GM20431 (cell line): ENCODE data around the gene ANO9.
"Not testable (repeated sequence)": the region's sequence is repeated elsewhere in the genome, so short reads cannot be mapped to it uniquely, and the experiment has no call there.

Experiments
- in situ Hi-C: fragments of 300-500 bp; cut with MseI, MboI; formaldehyde crosslinking; loops from one replicate; pipeline ENCODE4 v1.15.0; 2020; ENCODE audit warnings: low sequenced_read_pairs; ENCODE audit not compliant: unreplicated experiment

Gene ANO9

DNA sequence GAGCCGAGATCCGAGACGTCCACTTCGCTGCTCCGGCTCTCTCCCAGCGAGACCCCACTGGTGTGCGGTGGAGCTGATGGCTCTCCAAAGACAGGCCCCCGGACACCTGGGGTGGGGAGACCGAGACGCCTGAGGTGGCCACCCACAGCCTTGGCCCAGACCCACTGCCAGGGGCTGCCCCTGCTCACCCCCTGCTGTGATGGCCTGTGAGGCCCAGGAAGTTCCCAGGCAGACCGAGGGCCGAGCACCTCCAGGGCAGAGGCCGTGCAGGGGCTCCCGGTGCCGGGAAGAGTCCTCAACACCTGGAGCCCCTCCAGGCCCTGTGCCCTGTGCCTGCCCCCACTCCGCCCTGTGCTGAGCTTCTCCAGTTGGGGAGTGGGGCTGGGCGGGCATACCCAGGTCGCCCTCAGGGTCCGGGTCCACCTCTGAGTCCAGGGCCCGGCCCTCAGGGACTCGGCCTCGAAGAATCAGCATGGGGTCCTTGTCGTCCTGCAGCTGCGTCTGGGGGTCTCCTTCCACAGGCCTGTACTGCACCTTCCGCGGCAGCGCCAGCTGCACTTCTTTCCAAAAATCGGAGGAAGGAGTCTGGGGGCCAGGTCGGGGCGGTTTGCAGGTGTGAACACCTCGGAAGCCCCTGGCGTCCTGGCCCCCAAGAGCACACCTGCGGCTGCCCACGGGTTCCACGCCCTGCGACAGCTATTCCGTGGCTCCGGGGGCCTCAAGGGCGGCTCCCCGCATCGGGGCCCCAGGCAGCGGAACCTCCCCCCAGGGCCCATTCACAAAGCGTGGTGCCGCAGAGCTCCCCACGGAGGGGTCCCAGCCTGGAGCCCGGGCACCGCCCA is 35.6 kb downstream of the ANO9 start:
- in situ Hi-C loops: no loop called here

DNA sequence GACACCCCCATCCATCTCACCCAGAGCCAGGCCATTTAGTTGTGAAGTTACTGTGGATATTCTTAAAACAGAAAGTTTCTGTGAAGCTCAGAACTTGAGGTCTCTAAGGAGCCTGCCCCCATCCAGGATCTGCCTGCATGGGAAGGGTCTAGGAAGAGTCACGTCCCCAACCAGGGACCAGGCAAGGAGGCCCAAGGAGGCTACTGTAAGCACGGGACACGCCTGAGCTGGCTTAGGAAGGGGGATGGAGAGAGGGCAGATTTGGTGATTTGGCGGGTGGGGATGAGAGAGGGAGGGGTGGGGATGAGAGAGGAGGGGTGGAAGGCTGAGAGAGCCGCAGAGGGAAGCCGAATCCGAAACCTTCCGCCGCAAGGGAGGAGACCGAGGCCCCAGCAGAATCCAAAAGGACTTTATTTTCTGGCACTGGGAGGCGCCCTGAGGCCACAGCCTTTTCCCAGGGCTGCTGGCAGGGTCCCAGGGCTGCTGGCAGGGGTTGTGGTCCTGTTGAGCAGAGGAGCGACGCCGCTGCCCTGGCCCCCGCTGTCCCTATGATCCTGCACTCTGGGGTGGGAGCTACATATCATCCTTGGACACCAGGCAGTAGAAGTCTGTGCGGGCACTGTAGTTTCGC is 36.4 kb downstream of the ANO9 start:
- in situ Hi-C loops: no loop called here

DNA sequence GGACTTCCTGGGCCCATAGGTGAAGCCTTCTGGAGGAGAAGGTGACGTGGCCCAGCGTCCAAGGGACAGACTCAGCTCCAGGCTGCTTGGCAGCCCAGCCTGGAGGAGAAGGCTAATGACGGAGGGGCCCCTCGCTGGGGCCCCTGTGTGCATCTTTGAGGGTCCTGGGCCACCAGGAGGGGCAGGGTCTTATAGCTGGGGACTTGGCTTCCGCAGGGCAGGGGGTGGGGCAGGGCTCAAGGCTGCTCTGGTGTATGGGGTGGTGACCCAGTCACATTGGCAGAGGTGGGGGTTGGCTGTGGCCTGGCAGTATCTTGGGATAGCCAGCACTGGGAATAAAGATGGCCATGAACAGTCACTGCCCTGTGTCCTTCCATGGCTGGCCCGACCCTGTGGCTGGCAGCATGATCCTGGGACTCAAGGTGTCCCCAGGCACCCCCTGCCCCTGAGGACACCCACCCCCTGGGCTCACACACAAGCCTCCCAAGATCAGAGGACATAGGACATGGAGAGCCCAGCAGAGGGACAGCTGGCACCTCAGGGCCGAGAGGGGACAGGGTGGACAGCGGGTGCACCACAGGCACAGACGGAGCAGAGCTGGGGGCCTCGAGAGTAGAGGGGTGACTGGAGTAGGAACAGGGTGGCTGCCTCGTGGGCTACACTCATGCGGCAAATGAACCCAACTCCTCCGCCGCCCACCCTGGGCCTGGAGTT is 37.1 kb downstream of the ANO9 start:
- in situ Hi-C loops: no loop called here

DNA sequence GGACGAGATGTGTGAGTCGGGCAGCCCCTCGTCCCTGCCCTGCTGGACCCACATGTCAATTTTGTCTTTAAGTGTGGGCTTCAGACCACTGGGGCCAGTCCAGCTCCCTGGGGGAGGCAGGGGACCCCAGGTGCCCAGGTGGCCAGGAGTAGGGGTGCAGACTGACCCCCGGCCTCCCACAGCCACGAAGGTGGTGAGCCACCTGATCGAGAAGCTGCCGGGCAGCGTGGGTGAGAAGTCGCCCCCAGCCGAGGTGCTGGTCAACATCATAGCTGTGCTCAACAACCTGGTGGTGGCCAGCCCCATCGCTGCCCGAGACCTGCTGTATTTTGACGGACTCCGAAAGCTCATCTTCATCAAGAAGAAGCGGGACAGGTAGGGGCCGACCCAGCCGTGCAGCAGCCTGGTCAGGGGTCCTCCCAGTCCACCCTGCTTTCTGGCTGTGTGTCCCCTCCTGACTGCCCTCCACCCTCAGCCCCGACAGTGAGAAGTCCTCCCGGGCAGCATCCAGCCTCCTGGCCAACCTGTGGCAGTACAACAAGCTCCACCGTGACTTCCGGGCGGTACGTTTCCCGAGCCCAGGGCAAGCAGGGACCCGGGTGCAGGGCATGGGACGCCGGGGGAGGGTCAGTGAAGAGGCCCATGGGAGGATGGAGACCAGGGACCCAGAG is 37.9 kb downstream of the ANO9 start:
- in situ Hi-C loops: no loop called here

DNA sequence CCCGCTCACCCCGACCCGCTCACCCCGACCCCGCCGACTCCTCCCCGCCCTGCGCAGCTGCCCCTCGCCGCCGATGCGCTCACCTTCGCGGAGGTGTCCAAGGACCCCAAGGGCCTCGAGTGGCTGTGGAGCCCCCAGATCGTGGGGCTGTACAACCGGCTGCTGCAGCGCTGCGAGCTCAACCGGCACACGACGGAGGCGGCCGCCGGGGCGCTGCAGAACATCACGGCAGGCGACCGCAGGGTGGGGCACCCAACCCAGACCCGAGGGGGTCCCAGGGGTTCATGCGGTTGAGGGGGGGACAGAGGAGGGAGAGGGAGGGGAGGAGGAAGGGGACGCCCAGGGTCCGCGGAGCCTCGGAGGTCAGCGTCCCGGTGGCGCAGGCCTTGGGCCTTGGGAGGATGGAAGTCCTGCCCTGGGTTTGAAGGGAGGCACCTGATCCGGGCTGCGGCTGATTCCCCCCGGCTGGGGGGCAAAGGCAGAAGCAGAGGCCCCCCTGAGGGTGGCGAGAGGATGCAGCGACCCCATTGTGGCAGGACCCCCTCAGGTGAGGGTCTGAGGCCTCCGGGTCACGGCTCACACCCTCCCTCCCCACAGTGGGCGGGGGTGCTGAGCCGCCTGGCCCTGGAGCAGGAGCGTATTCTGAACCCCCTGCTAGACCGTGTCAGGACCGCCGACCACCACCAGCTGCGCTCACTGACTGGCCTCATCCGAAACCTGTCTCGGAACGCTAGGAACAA is 38.6 kb downstream of the ANO9 start:
- in situ Hi-C loops: no loop called here

DNA sequence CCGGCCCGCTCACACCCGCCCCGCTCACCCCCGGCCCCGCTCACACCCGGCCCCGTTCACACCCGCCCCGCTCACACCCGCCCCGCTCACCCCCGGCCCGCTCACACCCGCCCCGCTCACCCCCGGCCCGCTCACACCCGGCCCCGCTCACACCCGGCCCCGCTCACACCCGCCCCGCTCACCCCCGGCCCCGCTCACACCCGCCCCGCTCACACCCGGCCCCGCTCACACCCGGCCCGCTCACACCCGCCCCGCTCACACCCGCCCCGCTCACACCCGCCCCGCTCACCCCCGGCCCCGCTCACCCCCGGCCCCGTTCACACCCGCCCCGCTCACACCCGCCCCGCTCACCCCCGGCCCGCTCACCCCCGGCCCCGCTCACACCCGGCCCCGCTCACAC is 40.6 kb downstream of the ANO9 start:
- in situ Hi-C loops: not testable (repeated sequence)

DNA sequence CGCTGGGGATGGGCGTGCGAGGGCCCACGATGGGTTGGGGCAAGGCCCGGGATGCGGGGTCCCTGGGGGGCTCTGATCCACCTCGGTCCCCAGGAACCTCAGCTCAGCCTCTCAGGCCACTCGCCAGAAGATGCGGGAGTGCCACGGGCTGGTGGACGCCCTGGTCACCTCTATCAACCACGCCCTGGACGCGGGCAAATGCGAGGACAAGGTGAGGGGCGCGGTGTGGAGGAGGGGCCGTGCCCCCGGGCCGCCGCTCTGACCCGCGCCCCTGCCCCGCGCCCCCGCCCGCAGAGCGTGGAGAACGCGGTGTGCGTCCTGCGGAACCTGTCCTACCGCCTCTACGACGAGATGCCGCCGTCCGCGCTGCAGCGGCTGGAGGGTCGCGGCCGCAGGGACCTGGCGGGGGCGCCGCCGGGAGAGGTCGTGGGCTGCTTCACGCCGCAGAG is 41.5 kb downstream of the ANO9 start:
- in situ Hi-C loops: no loop called here

DNA sequence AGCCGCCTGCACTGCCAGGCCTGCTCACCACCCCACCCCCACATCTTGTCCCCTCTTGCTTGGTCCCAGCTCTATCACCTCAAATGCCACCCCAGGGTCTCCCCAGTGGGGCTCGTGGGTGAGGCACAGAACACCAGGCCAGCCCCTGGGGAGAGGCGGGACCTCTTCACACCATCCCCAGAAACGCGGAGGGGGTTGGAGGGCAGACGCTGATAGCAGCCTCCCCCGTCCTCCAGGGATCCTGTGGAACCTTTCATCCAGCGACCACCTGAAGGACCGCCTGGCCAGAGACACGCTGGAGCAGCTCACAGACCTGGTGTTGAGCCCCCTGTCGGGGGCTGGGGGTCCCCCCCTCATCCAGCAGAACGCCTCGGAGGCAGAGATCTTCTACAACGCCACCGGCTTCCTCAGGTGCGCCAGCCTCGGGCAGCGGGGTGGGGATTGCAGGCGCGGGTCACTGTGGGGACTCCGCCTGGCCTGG is 42.0 kb downstream of the ANO9 start:
- in situ Hi-C loops: no loop called here

DNA sequence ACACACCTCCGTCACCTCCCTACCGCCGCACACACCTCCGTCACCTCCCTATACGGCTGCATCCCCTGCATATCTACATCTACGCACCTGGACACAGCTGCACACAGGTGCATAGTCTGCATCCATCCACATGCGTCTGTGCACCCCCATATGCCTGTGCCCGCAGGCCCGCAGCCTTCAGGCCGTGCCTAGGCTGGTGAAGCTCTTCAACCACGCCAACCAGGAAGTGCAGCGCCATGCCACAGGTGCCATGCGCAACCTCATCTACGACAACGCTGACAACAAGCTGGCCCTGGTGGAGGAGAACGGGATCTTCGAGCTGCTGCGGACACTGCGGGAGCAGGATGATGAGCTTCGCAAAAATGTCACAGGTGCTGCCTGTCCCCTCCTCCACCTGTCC is 43.0 kb downstream of the ANO9 start:
- in situ Hi-C loops: no loop called here

DNA sequence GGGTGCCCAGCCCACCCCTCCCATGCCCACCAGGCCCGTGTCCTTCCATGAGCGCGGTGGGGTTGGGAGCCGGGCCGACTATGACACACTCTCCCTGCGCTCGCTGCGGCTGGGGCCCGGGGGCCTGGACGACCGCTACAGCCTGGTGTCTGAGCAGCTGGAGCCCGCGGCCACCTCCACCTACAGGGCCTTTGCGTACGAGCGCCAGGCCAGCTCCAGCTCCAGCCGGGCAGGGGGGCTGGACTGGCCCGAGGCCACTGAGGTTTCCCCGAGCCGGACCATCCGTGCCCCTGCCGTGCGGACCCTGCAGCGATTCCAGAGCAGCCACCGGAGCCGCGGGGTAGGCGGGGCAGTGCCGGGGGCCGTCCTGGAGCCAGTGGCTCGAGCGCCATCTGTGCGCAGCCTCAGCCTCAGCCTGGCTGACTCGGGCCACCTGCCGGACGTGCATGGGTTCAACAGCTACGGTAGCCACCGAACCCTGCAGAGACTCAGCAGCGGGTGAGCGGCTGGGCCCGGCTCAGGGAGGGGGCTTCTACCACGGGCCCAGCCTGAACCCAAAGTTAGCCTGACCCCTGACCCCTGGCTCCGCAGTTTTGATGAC is 44.8 kb downstream of the ANO9 start:
- in situ Hi-C loops: no loop called here

DNA sequence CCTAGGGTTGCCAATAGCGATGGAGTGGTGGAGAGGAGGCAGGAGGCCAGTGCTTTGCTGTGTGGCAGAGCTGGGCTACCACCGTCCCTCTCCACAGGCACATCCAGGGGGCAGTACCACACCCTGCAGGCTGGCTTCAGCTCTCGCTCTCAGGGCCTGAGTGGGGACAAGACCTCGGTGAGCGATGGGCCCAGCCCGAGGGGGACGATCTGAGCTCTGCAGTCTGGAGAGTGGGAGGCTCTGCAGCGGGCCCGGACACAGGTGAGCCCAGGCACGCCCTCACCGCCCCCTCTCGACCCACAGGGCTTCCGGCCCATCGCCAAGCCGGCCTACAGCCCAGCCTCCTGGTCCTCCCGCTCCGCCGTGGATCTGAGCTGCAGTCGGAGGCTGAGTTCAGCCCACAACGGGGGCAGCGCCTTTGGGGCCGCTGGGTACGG is 45.3 kb downstream of the ANO9 start:
- in situ Hi-C loops: no loop called here

DNA sequence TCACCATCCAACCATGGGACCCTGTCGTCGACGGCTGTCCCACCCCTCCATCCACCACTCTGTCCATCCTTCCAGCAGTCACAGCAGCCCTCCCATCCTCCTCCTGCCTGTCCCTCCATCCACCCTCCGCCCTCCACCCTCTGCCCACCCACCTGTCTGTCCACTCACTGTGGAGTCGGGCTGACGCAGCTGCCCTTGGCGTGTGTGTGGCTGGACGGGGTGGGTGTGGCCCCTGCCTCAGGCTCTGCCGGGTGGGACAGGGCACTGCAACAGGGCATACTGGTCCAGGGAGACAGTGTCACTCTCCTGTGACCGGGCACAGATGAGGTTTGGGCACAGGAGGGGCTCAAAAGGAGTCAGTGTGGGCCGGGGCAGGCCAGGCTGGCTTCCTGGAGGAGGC is 45.9 kb downstream of the ANO9 start:
- in situ Hi-C loops: no loop called here

DNA sequence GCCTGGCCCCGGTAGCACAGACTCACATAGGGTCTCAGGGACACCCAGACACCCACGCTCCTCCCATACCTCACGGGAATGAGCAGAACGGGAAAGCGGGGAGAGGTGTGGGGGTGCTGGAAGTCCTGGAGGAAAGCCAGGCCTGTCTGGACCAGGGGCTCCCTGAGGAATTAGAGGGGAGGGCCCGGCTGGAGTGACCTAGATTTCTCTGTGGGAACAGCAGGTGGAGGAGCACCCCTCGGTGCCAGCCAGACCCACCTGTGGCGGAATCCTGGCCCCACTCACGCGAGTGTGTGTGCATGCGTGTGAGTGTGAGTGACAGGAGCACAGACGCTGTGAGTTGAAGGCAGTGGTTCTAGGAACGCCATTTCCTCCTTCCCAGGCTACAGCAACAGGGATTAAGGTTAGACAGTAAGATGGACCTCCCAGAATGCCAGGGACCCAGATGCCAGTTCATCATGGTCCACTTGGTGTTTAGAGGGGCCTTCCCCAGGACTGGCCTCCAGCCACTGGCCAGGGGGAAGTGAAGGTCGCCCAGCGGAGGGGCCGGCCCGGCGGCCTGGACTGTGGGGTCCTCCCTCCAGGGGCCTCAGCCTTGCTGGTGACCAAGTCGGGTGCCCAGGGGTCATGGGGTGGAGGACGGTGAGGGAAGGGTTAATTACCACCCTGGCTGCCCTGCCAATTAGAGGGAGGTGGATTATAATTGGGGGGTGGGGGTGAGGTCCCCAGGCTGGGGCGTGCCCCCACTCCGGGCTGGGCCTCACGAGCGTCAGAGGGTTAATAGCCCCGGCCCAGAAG is 46.8 kb downstream of the ANO9 start:
- in situ Hi-C loops: no loop called here

DNA sequence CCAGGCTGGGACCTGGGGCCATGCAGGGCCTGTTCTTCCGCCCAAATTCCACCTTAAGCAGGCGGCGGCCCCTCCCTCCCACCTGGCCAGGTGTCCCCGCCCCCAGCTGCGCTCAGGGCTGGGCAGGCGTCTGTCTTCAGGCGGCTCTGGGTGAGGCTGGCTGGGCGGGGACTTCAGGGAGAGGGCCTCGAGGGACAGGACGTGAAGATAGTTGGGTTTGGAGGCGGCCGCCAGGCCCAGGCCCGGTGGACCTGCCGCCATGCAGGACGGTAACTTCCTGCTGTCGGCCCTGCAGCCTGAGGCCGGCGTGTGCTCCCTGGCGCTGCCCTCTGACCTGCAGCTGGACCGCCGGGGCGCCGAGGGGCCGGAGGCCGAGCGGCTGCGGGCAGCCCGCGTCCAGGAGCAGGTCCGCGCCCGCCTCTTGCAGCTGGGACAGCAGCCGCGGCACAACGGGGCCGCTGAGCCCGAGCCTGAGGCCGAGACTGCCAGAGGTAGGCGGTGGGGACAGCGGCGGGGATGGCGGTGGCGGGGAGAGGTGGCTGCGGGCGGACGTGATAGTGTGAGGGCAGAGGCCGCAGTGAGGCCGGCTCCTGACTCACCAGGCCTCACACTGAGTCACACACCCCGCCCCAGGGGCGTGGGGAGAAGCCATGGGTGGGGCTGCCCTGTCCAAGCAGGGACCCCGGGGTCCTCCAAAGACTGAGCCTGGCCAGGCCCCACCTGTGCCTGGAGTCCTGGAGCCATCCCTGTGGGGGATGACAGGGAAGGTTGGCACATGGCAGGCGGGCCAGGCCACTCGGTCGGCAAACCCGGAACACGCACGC is 47.6 kb downstream of the ANO9 start, which contains the start of gene PKP3:
Gene PKP3, plus strand, starts transcription at position 176 of the 824 bp plus-strand sequence. Its CDS starts 84 bp downstream, at position 260.
- in situ Hi-C loops: no loop called here

DNA sequence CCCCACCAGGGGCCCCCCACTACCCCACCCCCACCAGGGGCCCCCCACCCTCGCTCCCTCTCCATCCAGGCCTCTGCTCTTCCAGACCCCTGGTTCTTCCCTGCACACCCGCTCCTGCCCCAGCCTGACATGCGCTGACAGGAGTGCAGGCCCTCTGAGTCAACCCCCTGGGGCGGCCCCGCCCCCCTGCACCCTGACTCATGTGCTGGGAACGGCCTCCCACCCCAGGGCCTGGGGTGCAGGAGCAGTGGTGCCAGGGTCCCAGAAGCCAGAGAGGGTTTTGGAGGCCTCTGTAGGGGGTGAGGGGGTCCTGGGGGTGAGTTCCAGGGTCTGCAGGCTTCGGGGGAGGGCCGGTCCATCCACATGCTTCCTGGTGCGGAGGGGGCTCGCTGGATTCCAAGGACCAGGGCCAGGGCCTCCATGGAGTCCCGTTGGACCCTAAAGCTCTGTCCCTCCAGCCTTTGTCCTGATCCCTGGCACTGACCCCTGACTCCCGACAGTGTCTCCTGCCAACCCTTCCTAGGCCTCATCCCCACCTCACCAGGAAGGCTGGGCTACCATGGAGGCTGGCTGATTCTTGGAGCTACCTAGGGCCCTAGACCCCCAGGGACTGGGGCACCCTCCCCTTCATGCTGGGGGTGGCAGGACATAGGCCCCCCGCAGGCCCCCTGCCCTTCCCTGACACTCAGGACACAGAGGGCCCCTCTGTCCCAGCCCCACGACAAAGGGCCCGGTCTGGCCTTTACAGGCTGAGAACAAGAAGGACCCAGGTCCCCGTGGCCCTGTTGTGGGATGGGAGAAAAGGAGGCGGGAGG is 48.4 kb downstream of the ANO9 start:
- in situ Hi-C loops: no loop called here

DNA sequence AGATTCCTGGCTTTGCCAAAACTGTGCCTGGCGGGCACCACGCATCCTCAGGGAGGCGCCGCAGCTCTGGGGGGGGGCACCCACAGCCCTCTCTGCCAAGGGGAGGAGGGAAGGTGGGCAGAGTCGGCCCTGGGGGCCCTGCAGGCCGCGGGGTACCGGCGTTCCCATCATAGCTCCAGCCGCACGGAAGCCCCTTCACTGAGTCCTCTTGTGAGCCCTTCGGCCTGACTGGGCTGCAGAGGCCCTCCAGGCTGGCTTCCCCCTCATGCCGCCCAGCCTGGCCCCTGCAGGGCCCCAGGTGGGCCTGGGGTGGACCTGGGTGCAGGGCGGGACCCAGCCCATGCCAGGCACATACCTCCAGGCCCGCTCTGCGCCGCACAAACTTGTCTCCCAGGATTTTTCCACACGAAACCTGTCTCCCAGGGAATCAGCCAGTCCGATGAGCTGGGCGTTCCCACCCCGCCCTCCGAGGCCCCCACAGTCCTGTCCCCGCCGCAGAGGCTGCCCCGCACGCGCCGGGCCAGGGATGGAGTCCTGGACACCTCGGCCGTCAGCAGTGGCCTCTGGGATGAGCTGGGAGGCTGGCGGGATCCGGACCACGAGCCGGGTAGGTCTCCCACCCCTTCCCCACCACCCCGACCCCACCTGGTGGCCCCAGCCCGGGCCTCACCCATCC is 49.6 kb downstream of the ANO9 start:
- in situ Hi-C loops: no loop called here
